Psoas muscle (tissue), 8 donors: ENCODE data around the gene KASH5. TPM values are rescaled to one million over a fixed set of nuclear protein-coding genes. Genes with fewer than 3 reads are reported as not detected.

Source experiments
- ATAC-seq, 4 donors: fragments of 200-7000 bp; cut with Tn5 transposase; one replicate each; pipeline ENCODE4 v1.9.1; 2020; ENCODE audit warnings: moderate library complexity in 3 of 4, mild to moderate bottlenecking in 2 of 4
- DNase-seq, 2 donors: peaks; one replicate each; pipeline ENCODE4 v3.0.0-alpha.2; 2020
- H3K27ac ChIP-seq: fragments of 200-600 bp; one replicate; pipeline ENCODE4 v1.8.0; 2022
- H3K27me3 ChIP-seq, 3 donors: fragments of 200-600 bp in 1 of 3; one replicate each; pipeline versions ENCODE4 v1.6.1 to v1.8.0; 2013 to 2022; ENCODE audit warnings: low read length in 2 of 3, mild to moderate bottlenecking in 2 of 3, moderate library complexity in 1 of 3; ENCODE audit not compliant: insufficient read depth in 3 of 3
- H3K36me3 ChIP-seq, 2 donors: fragments of 200-600 bp in 1 of 2; one replicate each; pipeline versions ENCODE4 v1.6.1 to v1.8.0; 2013 to 2022; ENCODE audit warnings: low read depth in 1 of 2, mild to moderate bottlenecking in 1 of 2, moderate library complexity in 1 of 2; ENCODE audit not compliant: insufficient read depth in 1 of 2
- H3K4me1 ChIP-seq: fragments of 200-600 bp; one replicate; pipeline ENCODE4 v1.8.0; 2022
- H3K4me3 ChIP-seq: fragments of 200-600 bp; one replicate; pipeline ENCODE4 v1.8.0; 2022; ENCODE audit warnings: mild to moderate bottlenecking
- H3K9me3 ChIP-seq: fragments of 200-600 bp; one replicate; pipeline ENCODE4 v1.8.0; 2022
- WGBS, 3 donors: extraction: QIAGEN DNeasy Blood & Tissue Kit; methylation state at CpG; one replicate each; pipeline versions ENCODE4 v1.1.6 to v1.1.7; 2013; 5-methylcytosine and 5-hydroxymethylcytosine counted together
- intact Hi-C, 2 donors: fragments of 100-400 bp; cut with DNase I; formaldehyde crosslinking; loops; one replicate each; pipeline versions ENCODE4 v1.11.0 to v1.14.2; 2022
- polyA plus RNA-seq, 3 donors: library from polyadenylated mRNA; stranded (reverse); fragments of 200-250 nt; gene quantifications; one replicate each; pipeline ENCODE4 v1.2.3, GENCODE V29; 2013
- total RNA-seq, 4 donors: library from RNA; stranded (reverse); fragmentation: NEBNext Ultra II Directional in 2 of 4; extraction: Animal tissue kit (Norgen Biotek cat#: 25700) in 2 of 4; gene quantifications; one replicate each; pipeline versions ENCODE4 v1.2.1 to v1.2.4, GENCODE V29; 2021 to 2023
- TF ChIP-seq, protein P1 (sequence below): fragments of 200-600 bp; IDR thresholded peaks from one replicate; pipeline ENCODE4 v1.8.0; 2022; ENCODE audit warnings: antibody characterized with exemption
- donor health status: healthy with polysubstance abuse.
- donor health status: DM: no; HTN: no; CAD: no; lungs with moderate emphysema.
- donor health status: Bipolar disorder and iron deficiency.
- donor health status: healthy.
- donor health status: DM: yes; HTN: yes; CAD: no.
- donor health status: DM: no; HTN: no; CAD: no.
- donor health status: DM: no; HTN: no; CAD: no.
- donor health status: DM: yes; HTN: yes; CAD: no.

Gene KASH5
- total and polyA plus RNA-seq, 7 donors, result not detected

DNA sequence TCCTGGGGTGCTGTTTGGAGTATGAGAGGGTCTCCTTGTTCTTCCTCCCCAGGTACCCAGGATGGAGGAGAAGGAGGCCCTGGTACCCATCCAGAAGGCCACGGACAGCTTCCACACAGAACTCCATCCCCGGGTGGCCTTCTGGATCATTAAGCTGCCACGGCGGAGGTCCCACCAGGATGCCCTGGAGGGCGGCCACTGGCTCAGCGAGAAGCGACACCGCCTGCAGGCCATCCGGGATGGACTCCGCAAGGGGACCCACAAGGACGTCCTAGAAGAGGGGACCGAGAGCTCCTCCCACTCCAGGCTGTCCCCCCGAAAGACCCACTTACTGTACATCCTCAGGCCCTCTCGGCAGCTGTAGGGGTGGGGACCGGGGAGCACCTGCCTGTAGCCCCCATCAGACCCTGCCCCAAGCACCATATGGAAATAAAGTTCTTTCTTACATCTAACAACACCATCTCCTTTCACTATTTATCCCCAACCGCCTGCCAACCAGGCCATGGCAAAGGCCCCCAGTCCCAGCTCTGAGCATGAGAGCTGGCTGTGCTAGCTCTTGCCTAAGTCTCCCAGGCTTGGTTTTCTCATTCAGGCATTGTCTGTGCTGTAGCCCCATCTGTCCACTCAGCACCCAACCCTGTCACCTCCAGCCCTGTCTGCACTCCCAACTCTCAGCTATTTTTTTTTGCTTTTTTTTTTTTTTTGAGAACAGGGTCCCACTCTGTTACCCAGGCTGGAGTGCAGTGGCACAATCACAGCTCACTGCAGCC lies 13.2 kb upstream of the KASH5 start:
- peaks cover 0 to 6% (median 2%) of the 10 kb centered on the region in 3 donors for H3K27me3 ChIP-seq
- ATAC-seq (no peak), DNase-seq (no peak)
- no peaks in the 10 kb centered on the region for H3K4me1 ChIP-seq
- intact Hi-C loops, result no loop called here
- H3K27ac ChIP-seq, result no peak overlapping the region
- WGBS, 3 donors, result 78 to 81% (median 81%) methylated on average over 15 to 16 of the region's 16 CpGs
- TF ChIP-seq, protein P1, sequence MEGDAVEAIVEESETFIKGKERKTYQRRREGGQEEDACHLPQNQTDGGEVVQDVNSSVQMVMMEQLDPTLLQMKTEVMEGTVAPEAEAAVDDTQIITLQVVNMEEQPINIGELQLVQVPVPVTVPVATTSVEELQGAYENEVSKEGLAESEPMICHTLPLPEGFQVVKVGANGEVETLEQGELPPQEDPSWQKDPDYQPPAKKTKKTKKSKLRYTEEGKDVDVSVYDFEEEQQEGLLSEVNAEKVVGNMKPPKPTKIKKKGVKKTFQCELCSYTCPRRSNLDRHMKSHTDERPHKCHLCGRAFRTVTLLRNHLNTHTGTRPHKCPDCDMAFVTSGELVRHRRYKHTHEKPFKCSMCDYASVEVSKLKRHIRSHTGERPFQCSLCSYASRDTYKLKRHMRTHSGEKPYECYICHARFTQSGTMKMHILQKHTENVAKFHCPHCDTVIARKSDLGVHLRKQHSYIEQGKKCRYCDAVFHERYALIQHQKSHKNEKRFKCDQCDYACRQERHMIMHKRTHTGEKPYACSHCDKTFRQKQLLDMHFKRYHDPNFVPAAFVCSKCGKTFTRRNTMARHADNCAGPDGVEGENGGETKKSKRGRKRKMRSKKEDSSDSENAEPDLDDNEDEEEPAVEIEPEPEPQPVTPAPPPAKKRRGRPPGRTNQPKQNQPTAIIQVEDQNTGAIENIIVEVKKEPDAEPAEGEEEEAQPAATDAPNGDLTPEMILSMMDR, result no peak
- H3K4me3 ChIP-seq, result no peak overlapping the region
- H3K36me3 ChIP-seq, result no peaks in the 10 kb centered on the region
- peaks cover 5% of the 10 kb centered on the region for H3K9me3 ChIP-seq

DNA sequence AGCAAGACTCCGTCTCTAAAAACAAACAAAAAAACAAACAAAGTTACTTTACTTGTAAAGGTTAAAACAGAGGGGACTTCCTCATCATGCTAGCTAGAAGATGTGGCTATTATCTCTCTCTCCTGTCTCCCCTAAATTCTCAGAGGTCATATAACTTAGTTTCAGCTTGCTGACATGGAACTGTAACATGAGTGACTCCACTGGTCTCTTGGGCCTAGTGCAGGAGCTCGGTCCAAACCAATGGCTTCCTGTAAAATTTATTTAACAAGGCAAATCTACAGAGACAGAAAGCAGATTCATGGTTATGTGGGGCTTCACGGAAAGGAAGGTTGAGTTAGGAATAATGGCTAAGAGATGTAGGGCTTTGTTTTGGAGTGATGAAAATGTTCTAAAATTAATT lies 9.5 kb upstream of the KASH5 start:
- no peaks in the 10 kb centered on the region for H3K4me1 ChIP-seq
- DNase-seq (no peak), ATAC-seq (no peak)
- H3K9me3 ChIP-seq, result peaks cover 8% of the 10 kb centered on the region
- H3K36me3 ChIP-seq, result no peaks in the 10 kb centered on the region
- 54 to 58% (median 57%) methylated on average over 3 of the region's 3 CpGs for WGBS, 3 donors
- no peak overlapping the region for H3K27ac ChIP-seq
- intact Hi-C loops, result no loop called here
- H3K27me3 ChIP-seq, result peaks cover 0 to 18% (median 2%) of the 10 kb centered on the region in 3 donors
- H3K4me3 ChIP-seq, result no peak overlapping the region
- TF ChIP-seq, protein P1, result no peak

DNA sequence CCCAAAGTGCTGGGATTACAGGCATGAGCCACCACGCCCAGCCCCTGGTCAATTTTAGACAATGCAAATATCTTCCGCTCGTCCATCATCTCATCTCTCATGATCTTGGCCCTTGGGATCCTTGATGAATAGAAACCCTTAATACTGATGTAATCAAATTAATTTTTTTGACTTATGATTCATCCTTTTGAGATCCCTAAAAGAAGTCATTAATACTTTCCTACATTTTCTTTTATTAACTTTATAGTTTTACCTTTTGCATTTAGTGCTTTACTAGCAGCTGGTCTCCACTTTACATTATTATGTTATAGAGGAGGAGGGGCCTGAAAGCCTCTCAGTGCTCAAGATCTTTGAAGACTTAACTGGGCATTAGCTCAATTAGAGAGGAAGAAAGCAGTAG lies 7.7 kb upstream of the KASH5 start:
- Histone ChIP-seq H3K4me1 (no peaks in the 10 kb centered on the region), H3K36me3 (no peaks in the 10 kb centered on the region), H3K27ac (no peak overlapping the region), H3K9me3 (peaks cover 8% of the 10 kb centered on the region), H3K4me3 (no peak overlapping the region), H3K27me3 (peaks cover 0 to 15% (median 0%) of the 10 kb centered on the region in 3 donors)
- DNase-seq, result no peak
- intact Hi-C loops, result no loop called here
- ATAC-seq, result no peak
- TF ChIP-seq, protein P1, result no peak
- WGBS, 3 donors, result 90 to 91% (median 91%) methylated on average over 3 of the region's 3 CpGs

DNA sequence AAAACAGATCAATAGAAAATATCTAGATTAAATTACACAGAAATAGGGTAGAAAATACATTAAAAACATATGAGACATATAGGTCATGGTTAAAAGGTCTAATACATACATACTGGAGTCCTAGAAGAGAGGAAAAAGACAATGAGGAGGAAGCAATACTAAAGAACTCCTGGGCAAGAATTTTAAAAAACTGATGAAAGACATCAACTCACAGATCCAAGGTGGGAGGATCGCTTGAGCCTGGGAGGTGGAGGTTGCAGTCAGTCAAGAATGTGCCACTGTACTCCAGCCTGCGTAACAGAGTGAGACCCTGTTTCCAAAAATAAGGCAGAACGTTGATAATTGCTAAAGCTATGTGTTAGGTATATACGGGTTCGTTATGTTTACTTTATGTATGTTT lies 5.4 kb upstream of the KASH5 start:
- TF ChIP-seq, protein P1, result no peak
- intact Hi-C loops, result no loop called here
- peaks cover 0 to 16% (median 0%) of the 10 kb centered on the region in 3 donors for H3K27me3 ChIP-seq
- H3K4me1 ChIP-seq, result no peaks in the 10 kb centered on the region
- no peak overlapping the region for H3K27ac ChIP-seq
- no peak overlapping the region for H3K4me3 ChIP-seq
- DNase-seq (no peak), ATAC-seq (no peak)
- 91 to 96% (median 93%) methylated on average over 5 of the region's 5 CpGs for WGBS, 3 donors
- peaks cover 8% of the 10 kb centered on the region for H3K9me3 ChIP-seq
- no peaks in the 10 kb centered on the region for H3K36me3 ChIP-seq

DNA sequence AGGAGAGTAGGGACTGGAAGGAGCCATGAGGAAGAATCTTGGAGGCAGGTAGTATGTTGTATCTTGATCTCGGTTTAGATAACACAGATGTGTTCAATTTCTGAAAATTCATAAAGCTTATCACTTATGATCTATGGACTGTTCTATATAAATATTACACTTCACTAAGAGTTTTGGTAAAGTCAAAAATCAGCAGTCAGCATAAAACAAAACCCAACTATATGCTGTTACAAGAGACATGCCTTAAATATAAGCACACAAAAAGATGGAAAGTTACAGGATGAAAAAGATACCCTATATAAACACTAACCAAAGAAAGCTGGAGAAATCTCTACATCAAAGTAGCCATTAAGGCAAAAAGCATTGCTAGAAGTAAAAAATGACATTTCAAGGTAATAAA lies 4.5 kb upstream of the KASH5 start:
- 33 to 95% (median 38%) methylated on average over 1 of the region's 1 CpG for WGBS, 3 donors
- Histone ChIP-seq H3K4me3 (no peak overlapping the region), H3K9me3 (peaks cover 8% of the 10 kb centered on the region), H3K4me1 (no peaks in the 10 kb centered on the region), H3K36me3 (no peaks in the 10 kb centered on the region), H3K27me3 (peaks cover 0 to 21% (median 2%) of the 10 kb centered on the region in 3 donors), H3K27ac (no peak overlapping the region)
- intact Hi-C loops, result no loop called here
- ATAC-seq (no peak), DNase-seq (no peak)
- TF ChIP-seq, protein P1, result no peak
